HepG2 (cell line): ENCODE measurements around the gene RHBDD2. TPM values are rescaled to one million over a fixed set of nuclear protein-coding genes. Genes with fewer than 3 reads are reported as not detected.

Source experiments
- ARNT2 ChIP-seq: sonication (generic); formaldehyde crosslinking; IDR thresholded peaks from 2 replicates; pipeline ENCODE4 v1.8.0; 2022; ENCODE audit warnings: mild to moderate bottlenecking, low read depth, missing genetic modification reagents, moderate library complexity
- ARNTL ChIP-seq: sonication (generic); formaldehyde crosslinking; IDR thresholded peaks from 2 replicates; pipeline ENCODE4 v1.4.0; 2020; ENCODE audit warnings: mild to moderate bottlenecking, missing genetic modification reagents
- CENPT ChIP-seq: sonication (generic); formaldehyde crosslinking; IDR thresholded peaks from 2 replicates; pipeline ENCODE4 v1.8.0; 2022; ENCODE audit warnings: low read depth, mild to moderate bottlenecking, moderate library complexity, missing genetic modification reagents
- CENPX ChIP-seq: sonication (generic); formaldehyde crosslinking; IDR thresholded peaks from 2 replicates; pipeline ENCODE4 v1.9.0; 2021; ENCODE audit warnings: mild to moderate bottlenecking, missing genetic modification reagents, moderate library complexity
- CHCHD3 ChIP-seq: sonication (generic); formaldehyde crosslinking; IDR thresholded peaks from 2 replicates; pipeline ENCODE4 v1.8.0; 2022; ENCODE audit warnings: mild to moderate bottlenecking, missing genetic modification reagents, moderate library complexity
- ELF3 ChIP-seq: IDR thresholded peaks from 2 replicates; pipeline ENCODE4 v1.6.1; 2016; ENCODE audit warnings: missing genetic modification reagents, missing compliant biosample characterization
- FIP1L1 ChIP-seq: fragments of 200-400 bp; formaldehyde crosslinking; IDR thresholded peaks from 2 replicates; pipeline ENCODE4 v1.6.1; 2018; ENCODE audit warnings: low read depth, mild to moderate bottlenecking, low read length, moderate library complexity, borderline replicate concordance; ENCODE audit not compliant: insufficient read depth
- GATAD2A ChIP-seq: IDR thresholded peaks from 2 replicates; pipeline ENCODE4 v1.6.1; 2016
- ISL2 ChIP-seq: sonication (generic); formaldehyde crosslinking; IDR thresholded peaks from 2 replicates; pipeline ENCODE4 v1.5.0; 2020; ENCODE audit warnings: missing genetic modification reagents
- LCORL ChIP-seq, 2 experiments: fragments of 450-650 bp in 1 of 2; sonication (generic) in 1 of 2; formaldehyde crosslinking in 1 of 2; IDR thresholded peaks; 2 replicates each; pipeline versions ENCODE4 v1.5.0 to v1.6.1; 2017 to 2020; ENCODE audit warnings: antibody characterized with exemption in 1 of 2, missing genetic modification reagents in 1 of 2
- MEIS2 ChIP-seq: sonication (generic); formaldehyde crosslinking; IDR thresholded peaks from 2 replicates; pipeline ENCODE4 v1.9.0; 2021; ENCODE audit warnings: mild to moderate bottlenecking, missing genetic modification reagents
- NR2F6 ChIP-seq, 2 experiments: IDR thresholded peaks; 2 replicates each; pipeline ENCODE4 v1.6.1; 2016; ENCODE audit warnings: antibody characterized with exemption in 1 of 2, mild to moderate bottlenecking in 1 of 2
- NR3C1 ChIP-seq: sonication (generic); formaldehyde crosslinking; IDR thresholded peaks from 2 replicates; pipeline ENCODE4 v1.4.0; 2020; ENCODE audit warnings: missing genetic modification reagents
- ONECUT2 ChIP-seq: sonication (generic); formaldehyde crosslinking; IDR thresholded peaks from 2 replicates; pipeline ENCODE4 v1.4.0; 2020; ENCODE audit warnings: missing genetic modification reagents
- POLR2AphosphoS2 ChIP-seq: IDR thresholded peaks from 2 replicates; pipeline ENCODE4 v1.6.1; 2011; ENCODE audit warnings: low read depth, low read length, improper control_type of control experiment
- PTBP1 ChIP-seq: fragments of 200-400 bp; formaldehyde crosslinking; IDR thresholded peaks from 2 replicates; pipeline ENCODE4 v1.6.1; 2018; ENCODE audit warnings: low read length, low read depth; ENCODE audit not compliant: poor library complexity, severe bottlenecking
- SAP130 ChIP-seq: IDR thresholded peaks from 2 replicates; pipeline ENCODE4 v1.6.1; 2016; ENCODE audit warnings: low read depth
- SPEN ChIP-seq: sonication (generic); formaldehyde crosslinking; IDR thresholded peaks from 2 replicates; pipeline ENCODE4 v1.5.1; 2020; ENCODE audit warnings: low read depth, mild to moderate bottlenecking, missing genetic modification reagents
- TBL1XR1 ChIP-seq: fragments of 150-350 bp; IDR thresholded peaks from 2 replicates; pipeline ENCODE4 v1.6.1; 2014; ENCODE audit warnings: borderline replicate concordance, low read length; ENCODE audit not compliant: partially characterized antibody
- YEATS4 ChIP-seq: sonication (generic); formaldehyde crosslinking; IDR thresholded peaks from 2 replicates; pipeline ENCODE4 v1.4.0; 2020; ENCODE audit warnings: missing genetic modification reagents, borderline replicate concordance
- YY1 ChIP-seq: IDR thresholded peaks from 2 replicates; pipeline ENCODE4 v1.6.1; 2011; ENCODE audit warnings: low read length, low read depth, moderate library complexity, mild to moderate bottlenecking; ENCODE audit not compliant: insufficient read depth, insufficient replicate concordance
- ZMAT3 ChIP-seq: sonication (generic); formaldehyde crosslinking; conservative IDR thresholded peaks from 2 replicates; pipeline ENCODE4 v1.7.0; 2021; ENCODE audit warnings: missing genetic modification reagents
- ZNF329 ChIP-seq: sonication (generic); formaldehyde crosslinking; IDR thresholded peaks from 2 replicates; pipeline ENCODE4 v1.9.0; 2021; ENCODE audit warnings: low read depth, mild to moderate bottlenecking, missing genetic modification reagents
- ZNF382 ChIP-seq: sonication (generic); formaldehyde crosslinking; IDR thresholded peaks from 2 replicates; pipeline ENCODE4 v1.5.0; 2020; ENCODE audit warnings: missing genetic modification reagents, mild to moderate bottlenecking, borderline replicate concordance
- ZNF549 ChIP-seq: sonication (generic); formaldehyde crosslinking; IDR thresholded peaks from 2 replicates; pipeline ENCODE4 v1.5.0; 2020; ENCODE audit warnings: missing genetic modification reagents
- ZNF614 ChIP-seq: IDR thresholded peaks from 2 replicates; pipeline ENCODE4 v1.6.1; 2018; ENCODE audit warnings: missing biosample characterization, missing genetic modification reagents, inconsistent platforms, borderline replicate concordance
- ZZZ3 ChIP-seq: sonication (generic); formaldehyde crosslinking; IDR thresholded peaks from 2 replicates; pipeline ENCODE4 v1.4.0; 2020; ENCODE audit warnings: missing genetic modification reagents, mild to moderate bottlenecking, borderline replicate concordance
- polyA plus RNA-seq, 8 experiments: library from polyadenylated mRNA; depleted of rRNA in 3 of 8; stranded (reverse) in 7 of 8; unstranded in 1 of 8; fragments of >200 nt; fragmentation: Illumina TruSeq in 4 of 8; extraction: Trizol in 4 of 8; gene quantifications; 2 replicates each; pipeline versions ENCODE4 v1.2.1 to v1.2.3, GENCODE V29; 2011 to 2016; ENCODE audit warnings: low read depth in 4 of 8, missing spikeins in 1 of 8, mixed read lengths in 1 of 8; ENCODE audit not compliant: insufficient read depth in 1 of 8
- total RNA-seq, 5 experiments: library from RNA; depleted of rRNA; stranded (reverse); fragments of >200 nt; fragmentation: Illumina TruSeq; extraction: Trizol; gene quantifications; 2 replicates each; pipeline ENCODE4 v1.2.3, GENCODE V29; 2016; ENCODE audit warnings: low read depth in 1 of 5
- TF ChIP-seq, protein P1 (sequence below): sonication (generic); formaldehyde crosslinking; IDR thresholded peaks from 2 replicates; pipeline ENCODE4 v1.4.0; 2020; ENCODE audit warnings: missing genetic modification reagents
- TF ChIP-seq, protein P2 (sequence below): sonication (generic); formaldehyde crosslinking; IDR thresholded peaks from 2 replicates; pipeline ENCODE4 v1.8.1; 2023; ENCODE audit warnings: mild to moderate bottlenecking, moderate library complexity, missing genetic modification reagents

Gene RHBDD2
- total and polyA plus RNA-seq, 2 of the 13 experiments (the other 11 are each of a cell fraction or from before 2014, with no cell fraction given) = 23.1 to 26.4 TPM

- TF ChIP-seq ELF3 (CRISPR knock-in tag) = 0 out of 2 replicates have a peak, but pooled peaks have one; percentile 41
- peak; percentile 33; the same call in 1 of the 2 replicates for TF ChIP-seq ZNF329
- TF ChIP-seq MEIS2 (CRISPR knock-in tag) = no peak
- no peak for TF ChIP-seq ZNF382 (CRISPR knock-in tag)
- no peak for TF ChIP-seq ZZZ3 (CRISPR knock-in tag)
- TF ChIP-seq ISL2 (CRISPR knock-in tag) = no peak
- peak; percentile 81 for TF ChIP-seq GATAD2A (CRISPR knock-in tag)
- TF ChIP-seq ZMAT3 = no peak
- no peak for TF ChIP-seq NR2F6 (IDR thresholded peaks at IDR 0.05)
- peak; percentile 18; the same call in 1 of the 2 replicates for TF ChIP-seq NR2F6 (CRISPR knock-in tag; IDR thresholded peaks at IDR 0.05)
- peak; percentile 65 for TF ChIP-seq ARNT2 (CRISPR knock-in tag)
- no peak for TF ChIP-seq PTBP1
- TF ChIP-seq, protein P1, sequence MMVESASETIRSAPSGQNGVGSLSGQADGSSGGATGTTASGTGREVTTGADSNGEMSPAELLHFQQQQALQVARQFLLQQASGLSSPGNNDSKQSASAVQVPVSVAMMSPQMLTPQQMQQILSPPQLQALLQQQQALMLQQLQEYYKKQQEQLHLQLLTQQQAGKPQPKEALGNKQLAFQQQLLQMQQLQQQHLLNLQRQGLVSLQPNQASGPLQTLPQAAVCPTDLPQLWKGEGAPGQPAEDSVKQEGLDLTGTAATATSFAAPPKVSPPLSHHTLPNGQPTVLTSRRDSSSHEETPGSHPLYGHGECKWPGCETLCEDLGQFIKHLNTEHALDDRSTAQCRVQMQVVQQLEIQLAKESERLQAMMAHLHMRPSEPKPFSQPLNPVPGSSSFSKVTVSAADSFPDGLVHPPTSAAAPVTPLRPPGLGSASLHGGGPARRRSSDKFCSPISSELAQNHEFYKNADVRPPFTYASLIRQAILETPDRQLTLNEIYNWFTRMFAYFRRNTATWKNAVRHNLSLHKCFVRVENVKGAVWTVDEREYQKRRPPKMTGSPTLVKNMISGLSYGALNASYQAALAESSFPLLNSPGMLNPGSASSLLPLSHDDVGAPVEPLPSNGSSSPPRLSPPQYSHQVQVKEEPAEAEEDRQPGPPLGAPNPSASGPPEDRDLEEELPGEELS (CRISPR knock-in tag) = no peak
- no peak for TF ChIP-seq ONECUT2 (CRISPR knock-in tag)
- TF ChIP-seq FIP1L1 = no peak
- no peak for TF ChIP-seq ZNF549 (CRISPR knock-in tag)
- TF ChIP-seq YEATS4 (CRISPR knock-in tag) = peak; percentile 58
- peak; percentile 44; the same call in 1 of the 2 replicates for TF ChIP-seq SAP130 (CRISPR knock-in tag)
- no peak for TF ChIP-seq CHCHD3 (CRISPR knock-in tag)
- no peak for TF ChIP-seq LCORL (IDR thresholded peaks at IDR 0.05)
- peak; percentile 67 for TF ChIP-seq LCORL (CRISPR knock-in tag; IDR thresholded peaks at IDR 0.05)
- no peak for TF ChIP-seq CENPT (CRISPR knock-in tag)
- TF ChIP-seq ZNF614 (CRISPR knock-in tag) = no peak; the same call in 1 of the 2 replicates
- TF ChIP-seq CENPX = no peak
- TF ChIP-seq SPEN (CRISPR knock-in tag) = peak; percentile 43; the same call in 1 of the 2 replicates
- no peak for TF ChIP-seq ARNTL (CRISPR knock-in tag)
- TF ChIP-seq, protein P2, sequence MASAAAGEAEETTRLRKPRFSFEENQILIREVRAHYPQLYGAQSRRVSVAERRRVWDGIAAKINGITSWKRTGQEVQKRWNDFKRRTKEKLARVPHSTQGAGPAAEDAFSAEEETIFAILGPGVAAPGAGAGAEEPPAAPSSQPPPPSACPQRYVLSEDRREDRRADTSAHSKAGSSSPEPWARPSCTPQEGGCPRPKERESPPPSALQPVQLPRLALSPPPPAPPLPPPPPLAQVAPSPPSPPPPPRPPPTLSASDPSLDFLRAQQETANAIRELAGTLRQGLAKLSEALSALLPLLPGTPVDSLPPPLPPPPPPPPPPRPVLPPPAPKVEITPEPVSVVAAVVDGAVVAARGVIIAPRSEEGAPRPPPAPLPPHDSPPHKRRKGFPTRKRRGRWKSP = no peak
- TF ChIP-seq YY1 = peak; percentile 66
- TF ChIP-seq TBL1XR1 = no peak
- no peak for TF ChIP-seq NR3C1 (CRISPR knock-in tag)
- no peak for TF ChIP-seq POLR2AphosphoS2
These were observed 12.1 kb upstream of the RHBDD2 start (continued) for GRCh38 chr7:75866489-75867389.
